Stimulated activated CD4-positive, alpha-beta T cell treated with anti-CD3 and anti-CD28 coated beads, Interleukin-15, amount 100 ng/mL, for 24 hours (primary cell): ENCODE measurements around the gene SSH2.
"Not testable (repeated sequence)": the region's sequence is repeated elsewhere in the genome, so short reads cannot be mapped to it uniquely, and the experiment has no call there.

Source experiments
- DNase-seq: peaks from one replicate; pipeline ENCODE4 v3.0.0-alpha.2; 2020

SSH2 gene

GRCh38 chr17:29833801-29834200, 96.2 kb downstream of the SSH2 start:
- DNase-seq, result no peak

GRCh38 chr17:29828676-29829284, 101.2 kb downstream of the SSH2 start:
- no peak for DNase-seq

GRCh38 chr17:29827179-29827578, 102.8 kb downstream of the SSH2 start:
- DNase-seq, result no peak

GRCh38 chr17:29826114-29826692, 103.8 kb downstream of the SSH2 start:
- DNase-seq, result no peak

- DNase-seq, result no peak
These were observed 104.4 kb downstream of the SSH2 start for GRCh38 chr17:29825604-29826003.

GRCh38 chr17:29821897-29822296, 108.1 kb downstream of the SSH2 start:
- DNase-seq, result no peak

- no peak for DNase-seq
These were observed 109.6 kb downstream of the SSH2 start for GRCh38 chr17:29820425-29820824.

GRCh38 chr17:29807520-29808361, 122.3 kb downstream of the SSH2 start:
- DNase-seq, result peak; percentile 80

- no peak for DNase-seq
These were observed 127.8 kb downstream of the SSH2 start for GRCh38 chr17:29802246-29802645.

- no peak for DNase-seq
These were observed 129.6 kb downstream of the SSH2 start for GRCh38 chr17:29800457-29800856.

GRCh38 chr17:29796652-29797051, 133.4 kb downstream of the SSH2 start:
- DNase-seq, result no peak

GRCh38 chr17:29793501-29793900, 136.5 kb downstream of the SSH2 start:
- no peak for DNase-seq

- DNase-seq, result no peak
These were observed 138.5 kb downstream of the SSH2 start for GRCh38 chr17:29791336-29792080.

GRCh38 chr17:29789196-29790170, 140.5 kb downstream of the SSH2 start:
- no peak for DNase-seq

GRCh38 chr17:29787995-29788394, 142.0 kb downstream of the SSH2 start:
- no peak for DNase-seq

GRCh38 chr17:29782917-29783316, 147.1 kb downstream of the SSH2 start:
- no peak for DNase-seq

- not testable (repeated sequence) for DNase-seq
These were observed 150.2 kb downstream of the SSH2 start for GRCh38 chr17:29779812-29780190.

- peak; percentile 87 for DNase-seq
These were observed 150.8 kb downstream of the SSH2 start for GRCh38 chr17:29778956-29779811.

GRCh38 chr17:29777663-29778062, 152.4 kb downstream of the SSH2 start:
- no peak for DNase-seq

GRCh38 chr17:29776026-29776425, 154.0 kb downstream of the SSH2 start:
- no peak for DNase-seq

GRCh38 chr17:29772981-29773380, 157.0 kb downstream of the SSH2 start:
- DNase-seq, result no peak
